Inflammatory macrophage treated with lipopolysaccharide for 4 hours (primary cell): ENCODE results near the gene PHF2.

Experiments
- DNase-seq: peaks from one replicate; pipeline ENCODE4 v3.0.0-alpha.2; 2020

PHF2 gene

GRCh38 chr9:93576258-93577077, at the start of gene PHF2:
Gene PHF2 (plus strand): TSS chr9:93576584. CDS start chr9:93576774, 190 bp downstream.
- DNase-seq = peak; percentile 33

- DNase-seq = no peak
Observed at GRCh38 chr9:93531374-93531773, 45.0 kb upstream of the PHF2 start.

- DNase-seq = no peak
Observed at GRCh38 chr9:93532141-93532540, 44.2 kb upstream of the PHF2 start.

- no peak for DNase-seq
Observed at GRCh38 chr9:93533863-93534262, 42.5 kb upstream of the PHF2 start.

- no peak for DNase-seq
Observed at GRCh38 chr9:93536167-93536566, 40.2 kb upstream of the PHF2 start.

GRCh38 chr9:93536874-93537273, 39.5 kb upstream of the PHF2 start:
- no peak for DNase-seq

- DNase-seq = no peak
Observed at GRCh38 chr9:93540305-93540704, 36.1 kb upstream of the PHF2 start.

GRCh38 chr9:93541005-93541404, 35.4 kb upstream of the PHF2 start:
- no peak for DNase-seq

GRCh38 chr9:93541581-93542349, 34.6 kb upstream of the PHF2 start:
- no peak for DNase-seq

GRCh38 chr9:93543117-93543516, 33.3 kb upstream of the PHF2 start:
- no peak for DNase-seq

GRCh38 chr9:93546356-93546755, 30.0 kb upstream of the PHF2 start:
- DNase-seq = no peak

- DNase-seq = no peak
Observed at GRCh38 chr9:93549611-93550010, 26.8 kb upstream of the PHF2 start.

- no peak for DNase-seq
Observed at GRCh38 chr9:93552923-93553322, 23.5 kb upstream of the PHF2 start.

- no peak for DNase-seq
Observed at GRCh38 chr9:93555370-93555769, 21.0 kb upstream of the PHF2 start.

GRCh38 chr9:93557366-93558137, 18.8 kb upstream of the PHF2 start:
- no peak for DNase-seq

- no peak for DNase-seq
Observed at GRCh38 chr9:93558503-93558902, 17.9 kb upstream of the PHF2 start.

- DNase-seq = no peak
Observed at GRCh38 chr9:93560991-93561390, 15.4 kb upstream of the PHF2 start.

GRCh38 chr9:93562157-93562556, 14.2 kb upstream of the PHF2 start:
- DNase-seq = no peak

GRCh38 chr9:93565089-93565488, 11.3 kb upstream of the PHF2 start:
- no peak for DNase-seq

- DNase-seq = peak; percentile 97
Observed at GRCh38 chr9:93566408-93567270, 9.7 kb upstream of the PHF2 start.

GRCh38 chr9:93567271-93567959, 9.0 kb upstream of the PHF2 start:
- no peak for DNase-seq

- no peak for DNase-seq
Observed at GRCh38 chr9:93568169-93568568, 8.2 kb upstream of the PHF2 start.
